Measurements from ENCODE around the gene NRTN.

DNA sequence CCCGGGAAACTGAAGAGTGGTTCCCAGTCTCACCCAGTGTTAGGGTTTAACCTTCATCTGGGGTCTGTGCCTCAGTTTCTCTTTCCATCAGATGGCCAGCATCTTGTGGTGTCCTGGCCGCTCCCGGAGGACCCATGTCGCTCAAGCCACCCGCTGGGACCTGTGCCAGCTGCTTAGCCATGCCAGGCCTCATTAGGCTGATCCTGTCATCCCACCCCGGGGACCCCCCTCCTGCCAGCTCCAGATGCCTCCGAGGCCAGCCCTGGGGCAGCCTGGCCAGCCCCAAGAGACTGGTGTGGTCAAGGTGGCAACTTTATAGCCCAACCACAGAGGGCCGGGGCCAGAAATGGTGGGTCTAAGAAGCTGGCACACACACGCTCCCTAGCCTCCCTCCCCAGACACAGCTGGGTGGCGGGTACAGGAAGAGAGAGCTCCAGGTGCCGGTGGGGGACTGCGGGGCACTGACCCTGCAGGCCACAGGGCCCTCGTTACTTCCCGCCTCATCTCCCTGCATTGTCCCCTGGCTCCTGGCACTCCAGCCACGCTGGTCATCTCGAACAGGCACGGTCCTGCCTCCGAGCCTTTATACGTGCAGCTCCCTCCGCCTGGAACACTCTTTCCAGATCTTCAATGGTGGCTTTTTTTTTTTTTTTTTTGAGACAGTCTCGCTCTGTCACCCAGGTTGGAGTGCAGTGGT lies 3.4 kb downstream of the NRTN start:
- TF ChIP-seq, protein P1, sequence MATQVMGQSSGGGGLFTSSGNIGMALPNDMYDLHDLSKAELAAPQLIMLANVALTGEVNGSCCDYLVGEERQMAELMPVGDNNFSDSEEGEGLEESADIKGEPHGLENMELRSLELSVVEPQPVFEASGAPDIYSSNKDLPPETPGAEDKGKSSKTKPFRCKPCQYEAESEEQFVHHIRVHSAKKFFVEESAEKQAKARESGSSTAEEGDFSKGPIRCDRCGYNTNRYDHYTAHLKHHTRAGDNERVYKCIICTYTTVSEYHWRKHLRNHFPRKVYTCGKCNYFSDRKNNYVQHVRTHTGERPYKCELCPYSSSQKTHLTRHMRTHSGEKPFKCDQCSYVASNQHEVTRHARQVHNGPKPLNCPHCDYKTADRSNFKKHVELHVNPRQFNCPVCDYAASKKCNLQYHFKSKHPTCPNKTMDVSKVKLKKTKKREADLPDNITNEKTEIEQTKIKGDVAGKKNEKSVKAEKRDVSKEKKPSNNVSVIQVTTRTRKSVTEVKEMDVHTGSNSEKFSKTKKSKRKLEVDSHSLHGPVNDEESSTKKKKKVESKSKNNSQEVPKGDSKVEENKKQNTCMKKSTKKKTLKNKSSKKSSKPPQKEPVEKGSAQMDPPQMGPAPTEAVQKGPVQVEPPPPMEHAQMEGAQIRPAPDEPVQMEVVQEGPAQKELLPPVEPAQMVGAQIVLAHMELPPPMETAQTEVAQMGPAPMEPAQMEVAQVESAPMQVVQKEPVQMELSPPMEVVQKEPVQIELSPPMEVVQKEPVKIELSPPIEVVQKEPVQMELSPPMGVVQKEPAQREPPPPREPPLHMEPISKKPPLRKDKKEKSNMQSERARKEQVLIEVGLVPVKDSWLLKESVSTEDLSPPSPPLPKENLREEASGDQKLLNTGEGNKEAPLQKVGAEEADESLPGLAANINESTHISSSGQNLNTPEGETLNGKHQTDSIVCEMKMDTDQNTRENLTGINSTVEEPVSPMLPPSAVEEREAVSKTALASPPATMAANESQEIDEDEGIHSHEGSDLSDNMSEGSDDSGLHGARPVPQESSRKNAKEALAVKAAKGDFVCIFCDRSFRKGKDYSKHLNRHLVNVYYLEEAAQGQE (IDR thresholded peaks at IDR 0.05; ENCODE audit: insufficient read depth in 1 of 2, low read depth in 2 of 2, low read length in 2 of 2): no peak
- TF ChIP-seq TAF1 (IDR thresholded peaks at IDR 0.05; ENCODE audit: borderline replicate concordance, insufficient read depth, low read length) (no peak), POLR2AphosphoS5 (IDR thresholded peaks at IDR 0.05; ENCODE audit: low read depth, low read length) (no peak)

All from PFSK-1 (cell line).